ENCODE data around the gene ATP6V1G1. TPM values are rescaled to one million over a fixed set of nuclear protein-coding genes. Genes with fewer than 3 reads are reported as not detected.

ATP6V1G1 gene
- total and polyA plus RNA-seq, 2 of the 13 experiments (the other 11 are each of a cell fraction or from before 2014, with no cell fraction given): 108 to 158 TPM

GRCh38 chr9:114587345-114588202 lies at the start of gene ATP6V1G1 (continued):
- TF ChIP-seq ZNF850 (CRISPR knock-in tag; conservative IDR thresholded peaks at IDR 0.05) (no peak), TOE1 (CRISPR knock-in tag; IDR thresholded peaks at IDR 0.05) (peak; percentile 49; the same call in 1 of the 2 replicates), HDAC2 (CRISPR knock-in tag; IDR thresholded peaks at IDR 0.05) (peak; percentile 72), TERF1 (CRISPR knock-in tag; IDR thresholded peaks at IDR 0.05) (no peak), ZNF414 (CRISPR knock-in tag; IDR thresholded peaks at IDR 0.05) (0 out of 2 replicates have a peak, but pooled peaks have one; percentile 38), KDM5B (CRISPR knock-in tag; IDR thresholded peaks at IDR 0.05; ENCODE audit: borderline replicate concordance) (peak; percentile 97), ZNF577 (CRISPR knock-in tag; IDR thresholded peaks at IDR 0.05; ENCODE audit: borderline replicate concordance, low read depth) (no peak), ZNF383 (CRISPR knock-in tag; IDR thresholded peaks at IDR 0.05; ENCODE audit: borderline replicate concordance) (no peak), ZNF296 (CRISPR knock-in tag; conservative IDR thresholded peaks at IDR 0.05) (no peak), KMT2B (CRISPR knock-in tag; IDR thresholded peaks at IDR 0.05) (peak; percentile 61; the same call in 1 of the 2 replicates), KLF15 (CRISPR knock-in tag; IDR thresholded peaks at IDR 0.05; ENCODE audit: borderline replicate concordance) (peak; percentile 68; the same call in 1 of the 2 replicates), ZMYM2 (CRISPR knock-in tag; IDR thresholded peaks at IDR 0.05) (no peak), KLF16 (CRISPR knock-in tag; IDR thresholded peaks at IDR 0.05) (no peak; a peak in 2 of 4 replicates), ISL2 (CRISPR knock-in tag; IDR thresholded peaks at IDR 0.05) (peak; percentile 47), HNRNPH1 (optimal IDR thresholded peaks at IDR 0.05; ENCODE audit: low read depth, low read length) (no peak), ZNF121 (CRISPR knock-in tag; IDR thresholded peaks at IDR 0.05) (no peak), TRIM22 (IDR thresholded peaks at IDR 0.05) (no peak), HIC2 (CRISPR knock-in tag; IDR thresholded peaks at IDR 0.05; ENCODE audit: low read depth) (no peak), ZFP36L2 (CRISPR knock-in tag; IDR thresholded peaks at IDR 0.05) (no peak), MXD4 (CRISPR knock-in tag; IDR thresholded peaks at IDR 0.05) (peak; percentile 85), STAT6 (CRISPR knock-in tag; IDR thresholded peaks at IDR 0.05; ENCODE audit: borderline replicate concordance) (peak; percentile 37; the same call in 1 of the 2 replicates)
